Suprapubic skin (tissue), 4 donors: Measurements from ENCODE around the gene SPACA6.

ENCODE experiments used
- CTCF ChIP-seq, 2 donors: fragments of 200-600 bp in 1 of 2; fragments of 450-650 bp in 1 of 2; sonication (generic) in 1 of 2; IDR thresholded peaks; one replicate each; pipeline ENCODE4 v1.5.1; 2016 to 2019; ENCODE audit warnings: antibody characterized with exemption in 2 of 2, mild to moderate bottlenecking in 1 of 2, moderate library complexity in 1 of 2
- POLR2A ChIP-seq, 2 donors: fragments of 450-650 bp; IDR thresholded peaks; one replicate each; pipeline ENCODE4 v1.6.1; 2017; ENCODE audit warnings: antibody characterized with exemption in 2 of 2, mild to moderate bottlenecking in 2 of 2, moderate library complexity in 2 of 2
- POLR2AphosphoS5 ChIP-seq, 3 donors: sonication (generic); formaldehyde crosslinking; IDR thresholded peaks; one replicate each; pipeline ENCODE4 v1.6.1; 2017; ENCODE audit warnings: antibody characterized with exemption in 3 of 3

GRCh38 chr19:51652266-51652665 lies 40.9 kb upstream of the SPACA6 start:
- TF ChIP-seq CTCF (IDR thresholded peaks at IDR 0.05), result no peak
- no peak for TF ChIP-seq POLR2A (IDR thresholded peaks at IDR 0.05)
- TF ChIP-seq POLR2AphosphoS5 (IDR thresholded peaks at IDR 0.05), result no peak
